GM23338 (cell line): Measurements from ENCODE around the gene ALPG.

Experiments used
- CREB1 ChIP-seq: fragments of 250-450 bp; sonication (Bioruptor Pico); IDR thresholded peaks from 2 replicates; pipeline ENCODE4 v1.5.0; 2020; ENCODE audit warnings: low read depth, mild to moderate bottlenecking, moderate library complexity
- EZH2 ChIP-seq: fragments of 200-600 bp; sonication (generic); IDR thresholded peaks from one replicate; pipeline ENCODE4 v1.8.0; 2017; ENCODE audit warnings: antibody characterized with exemption, mild to moderate bottlenecking, low read depth; ENCODE audit not compliant: unreplicated experiment
- TF ChIP-seq, protein P1 (sequence below), 2 experiments: fragments of 200-600 bp in 1 of 2; sonication (generic) in 1 of 2; conservative IDR thresholded peaks; 2 replicates each; pipeline versions ENCODE4 v1.5.1 to v1.6.1; 2016 to 2017; ENCODE audit warnings: antibody characterized with exemption in 2 of 2, low read depth in 2 of 2, mild to moderate bottlenecking in 2 of 2, moderate library complexity in 1 of 2
- TF ChIP-seq, protein P2 (sequence below): IDR thresholded peaks from 2 replicates; pipeline ENCODE4 v1.6.1; 2016; ENCODE audit warnings: antibody characterized with exemption

DNA sequence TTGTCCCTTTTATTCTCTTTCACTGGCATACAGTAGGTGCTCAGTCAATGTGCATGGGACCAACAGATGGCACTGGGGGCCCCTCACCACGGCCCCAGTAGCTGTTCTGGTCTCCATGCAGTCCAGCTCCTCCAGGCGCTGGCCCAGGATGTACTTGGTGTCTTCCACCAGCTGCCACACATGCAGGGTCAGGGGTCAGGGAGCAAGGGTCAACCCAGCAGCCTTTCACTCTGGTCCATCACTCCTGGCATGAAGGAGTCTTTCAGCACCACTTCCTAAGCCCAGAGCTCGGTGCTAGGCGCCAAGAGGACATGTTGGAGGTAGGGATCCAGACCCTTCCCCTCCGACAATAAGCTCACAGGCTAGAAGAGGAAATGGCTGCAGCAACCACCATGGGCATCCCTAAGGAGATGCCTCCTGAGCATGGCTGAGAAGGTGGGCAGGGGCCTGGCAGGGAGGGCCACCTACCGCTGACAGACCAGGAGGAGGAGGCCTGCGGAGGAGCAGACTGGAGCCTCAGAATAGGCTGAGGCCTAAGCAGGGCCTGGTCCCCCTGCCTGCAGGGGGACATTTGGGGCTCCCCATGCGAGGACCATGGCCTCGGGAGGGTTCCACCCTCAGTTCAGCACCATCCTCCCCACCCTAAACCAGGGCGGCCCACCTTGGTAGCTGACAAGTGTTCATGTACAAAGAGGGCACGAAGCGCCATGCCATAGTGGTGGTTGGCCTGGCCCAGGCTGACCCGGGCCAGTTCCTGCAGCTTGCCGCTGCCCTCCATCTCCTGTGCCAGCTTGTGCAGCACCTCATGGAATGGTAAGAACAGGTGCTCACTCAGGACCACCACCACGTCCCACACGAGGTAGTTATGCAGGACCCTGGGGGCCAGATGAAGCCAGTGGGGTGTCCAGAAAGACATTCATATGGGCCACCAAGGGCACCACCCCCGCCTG, 10.2 kb downstream of the ALPG start:
- TF ChIP-seq, protein P1, sequence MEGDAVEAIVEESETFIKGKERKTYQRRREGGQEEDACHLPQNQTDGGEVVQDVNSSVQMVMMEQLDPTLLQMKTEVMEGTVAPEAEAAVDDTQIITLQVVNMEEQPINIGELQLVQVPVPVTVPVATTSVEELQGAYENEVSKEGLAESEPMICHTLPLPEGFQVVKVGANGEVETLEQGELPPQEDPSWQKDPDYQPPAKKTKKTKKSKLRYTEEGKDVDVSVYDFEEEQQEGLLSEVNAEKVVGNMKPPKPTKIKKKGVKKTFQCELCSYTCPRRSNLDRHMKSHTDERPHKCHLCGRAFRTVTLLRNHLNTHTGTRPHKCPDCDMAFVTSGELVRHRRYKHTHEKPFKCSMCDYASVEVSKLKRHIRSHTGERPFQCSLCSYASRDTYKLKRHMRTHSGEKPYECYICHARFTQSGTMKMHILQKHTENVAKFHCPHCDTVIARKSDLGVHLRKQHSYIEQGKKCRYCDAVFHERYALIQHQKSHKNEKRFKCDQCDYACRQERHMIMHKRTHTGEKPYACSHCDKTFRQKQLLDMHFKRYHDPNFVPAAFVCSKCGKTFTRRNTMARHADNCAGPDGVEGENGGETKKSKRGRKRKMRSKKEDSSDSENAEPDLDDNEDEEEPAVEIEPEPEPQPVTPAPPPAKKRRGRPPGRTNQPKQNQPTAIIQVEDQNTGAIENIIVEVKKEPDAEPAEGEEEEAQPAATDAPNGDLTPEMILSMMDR (conservative IDR thresholded peaks at IDR 0.05; ENCODE audit: low read depth in 2 of 2): no peak
- TF ChIP-seq EZH2 (no peak), CREB1 (CRISPR knock-in tag) (no peak)
- TF ChIP-seq, protein P2, sequence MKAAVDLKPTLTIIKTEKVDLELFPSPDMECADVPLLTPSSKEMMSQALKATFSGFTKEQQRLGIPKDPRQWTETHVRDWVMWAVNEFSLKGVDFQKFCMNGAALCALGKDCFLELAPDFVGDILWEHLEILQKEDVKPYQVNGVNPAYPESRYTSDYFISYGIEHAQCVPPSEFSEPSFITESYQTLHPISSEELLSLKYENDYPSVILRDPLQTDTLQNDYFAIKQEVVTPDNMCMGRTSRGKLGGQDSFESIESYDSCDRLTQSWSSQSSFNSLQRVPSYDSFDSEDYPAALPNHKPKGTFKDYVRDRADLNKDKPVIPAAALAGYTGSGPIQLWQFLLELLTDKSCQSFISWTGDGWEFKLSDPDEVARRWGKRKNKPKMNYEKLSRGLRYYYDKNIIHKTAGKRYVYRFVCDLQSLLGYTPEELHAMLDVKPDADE: no peak
